Neural cell (in vitro differentiated cells): ENCODE results near the gene MOB3A.

Experiments used
- EP300 ChIP-seq: fragments of 450-650 bp; conservative IDR thresholded peaks from 2 replicates; pipeline ENCODE4 v1.6.1; 2014; ENCODE audit warnings: antibody characterized with exemption, mild to moderate bottlenecking, moderate library complexity; ENCODE audit not compliant: poor library complexity, severe bottlenecking
- POLR2AphosphoS5 ChIP-seq: IDR thresholded peaks from 2 replicates; pipeline ENCODE4 v1.6.1; 2012
- TAF1 ChIP-seq: IDR thresholded peaks from 2 replicates; pipeline ENCODE4 v1.6.1; 2012; ENCODE audit warnings: low read depth
- TF ChIP-seq, protein P1 (sequence below): fragments of 450-650 bp; IDR thresholded peaks from 2 replicates; pipeline ENCODE4 v1.5.1; 2014; ENCODE audit warnings: antibody characterized with exemption, mild to moderate bottlenecking, moderate library complexity; ENCODE audit not compliant: poor library complexity, severe bottlenecking

DNA sequence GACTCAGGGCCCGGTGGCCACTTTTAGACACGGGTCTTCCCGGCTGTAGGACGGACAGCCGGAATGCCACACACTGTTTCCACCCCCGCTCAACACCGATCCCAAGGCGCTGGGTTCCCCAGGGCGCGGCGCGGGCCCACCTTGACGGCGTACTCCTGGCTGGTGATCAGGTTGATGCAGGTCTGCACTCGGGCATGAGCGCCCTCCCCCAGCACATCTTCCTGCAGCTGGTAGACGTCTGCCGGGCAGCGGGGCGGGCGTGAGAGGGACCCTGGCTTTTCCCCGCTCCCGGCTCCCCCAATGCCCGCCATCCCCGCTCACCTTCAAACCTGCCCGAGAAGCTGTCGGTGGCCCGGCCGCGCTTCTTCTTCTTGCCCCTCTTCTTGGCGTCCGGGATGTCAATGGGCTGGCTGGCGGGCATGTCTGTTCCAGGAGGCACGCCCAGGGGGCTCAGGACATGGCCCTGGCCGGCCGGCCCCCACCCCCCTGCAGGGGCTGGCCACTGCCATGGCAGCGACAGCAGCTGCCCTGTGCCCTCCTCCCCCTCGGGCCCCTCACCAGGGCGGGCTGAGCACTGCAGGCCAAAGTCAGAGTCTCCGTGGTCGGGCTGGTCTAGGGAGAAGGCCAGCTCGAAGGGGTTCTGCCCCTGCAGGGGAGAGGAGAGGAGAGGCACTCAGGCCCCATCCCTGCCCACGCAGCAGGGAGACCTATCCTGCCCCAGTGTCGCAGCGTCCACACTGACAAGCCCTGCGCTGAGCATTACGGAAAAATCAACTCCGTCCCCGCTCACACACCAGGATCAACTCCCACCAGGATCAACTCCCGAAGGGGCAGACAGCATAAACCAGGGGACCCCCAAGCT, 49.8 kb downstream of the MOB3A start:
- TF ChIP-seq, protein P1, sequence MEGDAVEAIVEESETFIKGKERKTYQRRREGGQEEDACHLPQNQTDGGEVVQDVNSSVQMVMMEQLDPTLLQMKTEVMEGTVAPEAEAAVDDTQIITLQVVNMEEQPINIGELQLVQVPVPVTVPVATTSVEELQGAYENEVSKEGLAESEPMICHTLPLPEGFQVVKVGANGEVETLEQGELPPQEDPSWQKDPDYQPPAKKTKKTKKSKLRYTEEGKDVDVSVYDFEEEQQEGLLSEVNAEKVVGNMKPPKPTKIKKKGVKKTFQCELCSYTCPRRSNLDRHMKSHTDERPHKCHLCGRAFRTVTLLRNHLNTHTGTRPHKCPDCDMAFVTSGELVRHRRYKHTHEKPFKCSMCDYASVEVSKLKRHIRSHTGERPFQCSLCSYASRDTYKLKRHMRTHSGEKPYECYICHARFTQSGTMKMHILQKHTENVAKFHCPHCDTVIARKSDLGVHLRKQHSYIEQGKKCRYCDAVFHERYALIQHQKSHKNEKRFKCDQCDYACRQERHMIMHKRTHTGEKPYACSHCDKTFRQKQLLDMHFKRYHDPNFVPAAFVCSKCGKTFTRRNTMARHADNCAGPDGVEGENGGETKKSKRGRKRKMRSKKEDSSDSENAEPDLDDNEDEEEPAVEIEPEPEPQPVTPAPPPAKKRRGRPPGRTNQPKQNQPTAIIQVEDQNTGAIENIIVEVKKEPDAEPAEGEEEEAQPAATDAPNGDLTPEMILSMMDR = no peak
- TF ChIP-seq POLR2AphosphoS5 (no peak), TAF1 (no peak), EP300 (no peak)
